Heart left ventricle (tissue), 13 donors: ENCODE results near the gene CTNNA1.

Experiments
- POLR2A ChIP-seq, 2 donors: fragments of 450-650 bp; IDR thresholded peaks; one replicate each; pipeline ENCODE4 v1.6.1; 2017; ENCODE audit warnings: antibody characterized with exemption in 2 of 2, mild to moderate bottlenecking in 2 of 2, moderate library complexity in 2 of 2
- TF ChIP-seq, protein P1 (sequence below), 12 donors: fragments of 200-600 bp; sonication (generic) in 4 of 12; IDR thresholded peaks; one replicate each; pipeline versions ENCODE4 v1.5.0 to v1.8.0; 2018 to 2022; ENCODE audit warnings: antibody characterized with exemption in 12 of 12, mild to moderate bottlenecking in 5 of 12
- donor health status: ischemic (EF 13 %, LVEDD 7.1; RV severe dilation, severe dysfunction).
- donor health status: DM: no; HTN: yes; CAD: no.
- donor health status: DM: no; HTN: no; CAD: no.
- donor health status: ischemic (EF 25% LVEDD 6.9; RV normal size, moderate dysfunction).
- donor health status: ischemic (EF 25% LVEDD 5.7; RV mildly dilated, moderate dysfunction).
- donor health status: ischemic (EF 35%, LVEDD 5.7; RV mildly dilated, moderate dysfunction).
- donor health status: nonischemic (EF 11% LVEDD 7.7; RV severe dilation, severe dysfunction).
- donor health status: DM: yes; HTN: yes; CAD: no.
- donor health status: PGD.
- donor health status: ischemic (EF 29% LVEDD 5.4; RV normal size, mild dysfunction).
- donor health status: nonischemic (EF 23%, LVEDD 6.1; RV moderate dilation, normal function).

DNA sequence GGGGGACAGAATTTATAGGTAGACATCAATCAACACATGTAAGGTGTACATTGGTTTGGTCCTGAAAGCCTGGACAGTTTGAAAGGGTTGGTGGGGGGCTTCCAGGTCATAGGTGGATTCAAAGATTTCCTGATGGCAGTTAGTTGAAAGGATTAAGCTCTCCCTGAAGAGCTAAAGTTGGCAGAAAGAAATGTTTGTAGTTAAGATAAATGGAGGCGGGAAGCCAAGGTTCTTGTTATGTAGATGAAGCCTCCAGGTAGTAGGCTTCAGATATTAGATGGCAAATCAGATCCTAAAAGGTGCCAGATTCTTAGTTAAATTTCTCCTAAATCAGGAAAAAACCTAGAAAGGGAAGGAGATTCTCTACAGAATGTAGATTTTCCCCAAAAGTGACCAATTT is 130.9 kb downstream of the CTNNA1 start:
- no peak for TF ChIP-seq POLR2A (IDR thresholded peaks at IDR 0.05)
- TF ChIP-seq, protein P1, sequence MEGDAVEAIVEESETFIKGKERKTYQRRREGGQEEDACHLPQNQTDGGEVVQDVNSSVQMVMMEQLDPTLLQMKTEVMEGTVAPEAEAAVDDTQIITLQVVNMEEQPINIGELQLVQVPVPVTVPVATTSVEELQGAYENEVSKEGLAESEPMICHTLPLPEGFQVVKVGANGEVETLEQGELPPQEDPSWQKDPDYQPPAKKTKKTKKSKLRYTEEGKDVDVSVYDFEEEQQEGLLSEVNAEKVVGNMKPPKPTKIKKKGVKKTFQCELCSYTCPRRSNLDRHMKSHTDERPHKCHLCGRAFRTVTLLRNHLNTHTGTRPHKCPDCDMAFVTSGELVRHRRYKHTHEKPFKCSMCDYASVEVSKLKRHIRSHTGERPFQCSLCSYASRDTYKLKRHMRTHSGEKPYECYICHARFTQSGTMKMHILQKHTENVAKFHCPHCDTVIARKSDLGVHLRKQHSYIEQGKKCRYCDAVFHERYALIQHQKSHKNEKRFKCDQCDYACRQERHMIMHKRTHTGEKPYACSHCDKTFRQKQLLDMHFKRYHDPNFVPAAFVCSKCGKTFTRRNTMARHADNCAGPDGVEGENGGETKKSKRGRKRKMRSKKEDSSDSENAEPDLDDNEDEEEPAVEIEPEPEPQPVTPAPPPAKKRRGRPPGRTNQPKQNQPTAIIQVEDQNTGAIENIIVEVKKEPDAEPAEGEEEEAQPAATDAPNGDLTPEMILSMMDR (IDR thresholded peaks at IDR 0.05) = no peak
